ENCODE measurements around the gene CCDC47. TPM values are rescaled to one million over a fixed set of nuclear protein-coding genes. Genes with fewer than 3 reads are reported as not detected.

Gene CCDC47
- total and polyA plus RNA-seq, 2 experiments from 2014 or later = 38.5 to 61.9 TPM

DNA sequence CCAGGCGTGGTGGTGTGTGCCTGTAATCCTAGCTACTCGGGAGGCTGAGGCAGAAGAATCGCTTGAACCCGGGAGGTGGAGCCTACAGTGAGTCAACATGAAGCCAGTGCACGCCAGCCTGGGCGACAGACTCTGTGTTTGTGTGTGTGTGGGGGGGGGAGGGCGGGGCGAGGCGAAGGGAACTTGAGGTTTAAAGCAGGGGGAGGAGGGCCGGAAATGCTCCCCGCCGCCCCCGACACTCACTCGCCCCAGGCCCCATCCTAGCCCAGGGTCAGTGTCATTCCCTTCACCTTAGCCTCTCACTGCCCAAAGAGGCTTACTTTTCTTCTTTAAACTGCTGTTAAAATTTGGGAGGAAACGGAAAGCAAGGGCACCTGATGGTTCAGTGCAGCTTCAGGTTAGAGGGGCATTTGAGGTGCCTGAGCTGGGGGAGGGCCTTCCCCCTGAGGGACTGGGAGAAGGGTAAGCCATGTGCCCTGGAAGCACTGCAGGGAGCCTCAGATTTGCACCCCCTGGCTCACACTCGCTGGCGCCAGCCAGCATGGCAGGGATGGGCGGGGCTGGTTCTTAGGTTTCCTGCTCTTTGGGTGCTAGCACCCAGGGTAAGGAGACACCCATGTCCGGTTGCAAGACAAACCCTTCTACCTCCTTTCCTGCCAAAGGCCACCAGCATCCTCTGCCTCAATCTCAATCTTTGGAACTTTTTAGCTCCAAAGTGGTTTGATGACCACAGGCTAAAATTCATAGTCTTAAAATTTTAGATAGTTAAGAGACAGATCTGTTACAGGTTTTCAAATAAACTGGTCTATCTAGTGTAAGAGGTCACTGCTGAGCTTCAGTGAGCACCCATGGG is 71.3 kb downstream of the CCDC47 start (continued):
- TF ChIP-seq ETS1 (IDR thresholded peaks at IDR 0.05) (no peak), JUNB (IDR thresholded peaks at IDR 0.05; ENCODE audit: unreplicated experiment) (no peak), NANOG (IDR thresholded peaks at IDR 0.05; ENCODE audit: borderline replicate concordance) (no peak)
- TF ChIP-seq, protein P1, sequence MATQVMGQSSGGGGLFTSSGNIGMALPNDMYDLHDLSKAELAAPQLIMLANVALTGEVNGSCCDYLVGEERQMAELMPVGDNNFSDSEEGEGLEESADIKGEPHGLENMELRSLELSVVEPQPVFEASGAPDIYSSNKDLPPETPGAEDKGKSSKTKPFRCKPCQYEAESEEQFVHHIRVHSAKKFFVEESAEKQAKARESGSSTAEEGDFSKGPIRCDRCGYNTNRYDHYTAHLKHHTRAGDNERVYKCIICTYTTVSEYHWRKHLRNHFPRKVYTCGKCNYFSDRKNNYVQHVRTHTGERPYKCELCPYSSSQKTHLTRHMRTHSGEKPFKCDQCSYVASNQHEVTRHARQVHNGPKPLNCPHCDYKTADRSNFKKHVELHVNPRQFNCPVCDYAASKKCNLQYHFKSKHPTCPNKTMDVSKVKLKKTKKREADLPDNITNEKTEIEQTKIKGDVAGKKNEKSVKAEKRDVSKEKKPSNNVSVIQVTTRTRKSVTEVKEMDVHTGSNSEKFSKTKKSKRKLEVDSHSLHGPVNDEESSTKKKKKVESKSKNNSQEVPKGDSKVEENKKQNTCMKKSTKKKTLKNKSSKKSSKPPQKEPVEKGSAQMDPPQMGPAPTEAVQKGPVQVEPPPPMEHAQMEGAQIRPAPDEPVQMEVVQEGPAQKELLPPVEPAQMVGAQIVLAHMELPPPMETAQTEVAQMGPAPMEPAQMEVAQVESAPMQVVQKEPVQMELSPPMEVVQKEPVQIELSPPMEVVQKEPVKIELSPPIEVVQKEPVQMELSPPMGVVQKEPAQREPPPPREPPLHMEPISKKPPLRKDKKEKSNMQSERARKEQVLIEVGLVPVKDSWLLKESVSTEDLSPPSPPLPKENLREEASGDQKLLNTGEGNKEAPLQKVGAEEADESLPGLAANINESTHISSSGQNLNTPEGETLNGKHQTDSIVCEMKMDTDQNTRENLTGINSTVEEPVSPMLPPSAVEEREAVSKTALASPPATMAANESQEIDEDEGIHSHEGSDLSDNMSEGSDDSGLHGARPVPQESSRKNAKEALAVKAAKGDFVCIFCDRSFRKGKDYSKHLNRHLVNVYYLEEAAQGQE (IDR thresholded peaks at IDR 0.05; ENCODE audit: unreplicated experiment) = no peak

DNA sequence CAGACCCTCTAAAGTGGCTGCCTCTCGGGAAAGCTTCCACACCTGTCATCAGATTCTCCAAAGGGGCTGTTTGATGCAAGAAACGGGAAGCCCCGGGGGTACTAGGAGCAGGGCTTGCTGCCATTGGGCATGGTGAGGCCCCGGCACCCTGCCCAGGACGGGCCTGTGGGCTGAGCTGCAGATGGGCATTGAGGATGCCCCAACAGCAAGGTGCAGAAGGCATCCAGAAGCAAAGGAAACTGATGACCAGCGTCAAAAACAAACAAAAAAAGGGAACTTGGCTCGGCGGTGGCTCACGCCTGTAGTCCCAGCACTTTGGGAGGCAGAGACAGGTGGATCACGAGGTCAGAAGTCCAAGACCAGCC is 72.0 kb downstream of the CCDC47 start:
- no peak overlapping the region for H3K27ac ChIP-seq (ENCODE audit: low read depth)
- peak overlapping the region; percentile 88 for H3K4me2 ChIP-seq
- H3K4me3 Mint-ChIP-seq = peak overlapping the region; percentile 72
- TF ChIP-seq, protein P2, sequence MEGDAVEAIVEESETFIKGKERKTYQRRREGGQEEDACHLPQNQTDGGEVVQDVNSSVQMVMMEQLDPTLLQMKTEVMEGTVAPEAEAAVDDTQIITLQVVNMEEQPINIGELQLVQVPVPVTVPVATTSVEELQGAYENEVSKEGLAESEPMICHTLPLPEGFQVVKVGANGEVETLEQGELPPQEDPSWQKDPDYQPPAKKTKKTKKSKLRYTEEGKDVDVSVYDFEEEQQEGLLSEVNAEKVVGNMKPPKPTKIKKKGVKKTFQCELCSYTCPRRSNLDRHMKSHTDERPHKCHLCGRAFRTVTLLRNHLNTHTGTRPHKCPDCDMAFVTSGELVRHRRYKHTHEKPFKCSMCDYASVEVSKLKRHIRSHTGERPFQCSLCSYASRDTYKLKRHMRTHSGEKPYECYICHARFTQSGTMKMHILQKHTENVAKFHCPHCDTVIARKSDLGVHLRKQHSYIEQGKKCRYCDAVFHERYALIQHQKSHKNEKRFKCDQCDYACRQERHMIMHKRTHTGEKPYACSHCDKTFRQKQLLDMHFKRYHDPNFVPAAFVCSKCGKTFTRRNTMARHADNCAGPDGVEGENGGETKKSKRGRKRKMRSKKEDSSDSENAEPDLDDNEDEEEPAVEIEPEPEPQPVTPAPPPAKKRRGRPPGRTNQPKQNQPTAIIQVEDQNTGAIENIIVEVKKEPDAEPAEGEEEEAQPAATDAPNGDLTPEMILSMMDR (conservative IDR thresholded peaks at IDR 0.05; ENCODE audit: low read depth in 2 of 2) = no peak
- TF ChIP-seq, protein P1 (IDR thresholded peaks at IDR 0.05; ENCODE audit: unreplicated experiment) = no peak
- TF ChIP-seq NANOG (IDR thresholded peaks at IDR 0.05; ENCODE audit: borderline replicate concordance) (no peak), JUNB (IDR thresholded peaks at IDR 0.05; ENCODE audit: unreplicated experiment) (no peak), CREB1 (CRISPR knock-in tag; IDR thresholded peaks at IDR 0.05; ENCODE audit: low read depth) (no peak), ZNF114 (CRISPR knock-in tag; IDR thresholded peaks at IDR 0.05) (no peak), EZH2phosphoT487 (IDR thresholded peaks at IDR 0.05; ENCODE audit: unreplicated experiment) (no peak), EZH2 (IDR thresholded peaks at IDR 0.05; ENCODE audit: low read depth, unreplicated experiment) (no peak), POLR2AphosphoS5 (IDR thresholded peaks at IDR 0.05; ENCODE audit: low read depth) (no peak), ETS1 (IDR thresholded peaks at IDR 0.05) (no peak), STAT1 (IDR thresholded peaks at IDR 0.05; ENCODE audit: unreplicated experiment) (no peak), ZNF331 (CRISPR knock-in tag; IDR thresholded peaks at IDR 0.05; ENCODE audit: low read depth) (no peak)

More for the DNA sequence above, 72.0 kb downstream of the CCDC47 start:
- Histone ChIP-seq H3K4me3 (peak overlapping the region; percentile 81), H3K79me2 (replicated peaks; ENCODE audit: insufficient read depth) (peaks cover 6% of the 10 kb centered on the region; the same call in 1 of the 2 replicates), H3K36me3 (ENCODE audit: insufficient read depth) (no peaks in the 10 kb centered on the region), H4K20me1 (replicated peaks; ENCODE audit: insufficient read depth) (no peaks in the 10 kb centered on the region), H3K4me1 (ENCODE audit: insufficient read depth) (peaks cover 32% of the 10 kb centered on the region), H2AFZ (peak overlapping the region; percentile 80; the same call in 1 of the 2 replicates), H3K9me2 (ENCODE audit: insufficient read depth) (no peaks in the 10 kb centered on the region), H3K27me3 (ENCODE audit: insufficient read depth) (no peaks in the 10 kb centered on the region; the same call in 1 of the 2 replicates), H3F3A (replicated peaks; ENCODE audit: low read depth) (peaks cover 12% of the 10 kb centered on the region)
- ATAC-seq (no peak), DNase-seq (ENCODE audit: low spot score) (no peak)
- Mint-ChIP-seq H3K27me3 (ENCODE audit: insufficient read depth, low read depth, poor library complexity) (peaks cover 21% of the 10 kb centered on the region), H3K4me1 (peaks cover 47% of the 10 kb centered on the region), H3K27ac (no peak overlapping the region), H3K36me3 (ENCODE audit: low read depth) (peaks cover 42% of the 10 kb centered on the region), H3K9me3 (no peaks in the 10 kb centered on the region; the same call in 2 of the 3 replicates)

Measured in GM23338 (cell line).